Stimulated activated CD4-positive, alpha-beta T cell treated with anti-CD3 and anti-CD28 coated beads, Interleukin-15, amount 100 ng/mL, for 1 hour (primary cell): ENCODE results near the gene HDGF.

Source experiments
- DNase-seq, 2 donors: peaks; one replicate each; pipeline ENCODE4 v3.0.0-alpha.2; 2020; ENCODE audit warnings: low read depth in 1 of 2, low spot score in 1 of 2

The HDGF gene

GRCh38 chr1:156725683-156726280, 25.7 kb downstream of the HDGF start:
- peak; percentile 60 to 68 for DNase-seq

- no peak for DNase-seq
Measured at GRCh38 chr1:156721535-156721934, 29.9 kb downstream of the HDGF start.

DNA sequence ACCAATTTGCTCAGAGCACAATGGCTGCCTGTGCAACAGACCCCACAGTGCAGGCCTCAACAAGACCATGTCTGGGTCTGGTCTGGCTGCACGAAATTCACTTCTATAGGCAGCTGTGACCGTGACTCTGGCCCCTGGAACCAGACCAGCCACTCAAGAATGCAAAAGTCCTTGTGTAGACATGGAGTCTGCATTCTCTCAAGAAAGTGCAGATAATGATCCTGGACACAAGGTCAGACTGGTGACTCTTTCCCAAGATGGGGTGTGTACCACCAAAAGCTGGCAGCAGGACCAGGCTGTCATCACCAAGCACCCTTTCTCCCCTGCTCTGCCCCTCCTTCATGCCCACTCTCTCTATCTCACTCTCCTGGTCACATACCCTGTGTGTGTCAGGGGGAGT, 30.3 kb downstream of the HDGF start:
- no peak for DNase-seq

DNA sequence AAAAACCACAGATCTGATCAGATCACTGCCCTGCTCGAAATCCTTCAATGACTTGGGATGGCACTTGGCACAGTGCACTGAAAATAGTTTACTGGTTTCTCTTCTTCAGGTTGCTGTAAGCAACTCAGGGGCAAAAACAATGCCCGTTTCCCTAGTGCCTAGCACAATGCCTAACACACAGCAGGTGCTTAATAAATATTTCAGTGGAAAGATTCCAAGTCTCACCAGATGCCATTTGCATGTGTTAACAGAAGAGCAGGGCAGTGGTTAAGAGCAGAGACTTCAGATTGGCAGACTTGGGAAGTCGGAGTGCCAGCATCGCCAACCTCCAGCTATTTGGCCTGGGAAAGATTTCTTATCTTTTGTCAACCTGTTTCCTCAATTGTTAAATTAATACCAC, 34.1 kb downstream of the HDGF start:
- no peak for DNase-seq

DNA sequence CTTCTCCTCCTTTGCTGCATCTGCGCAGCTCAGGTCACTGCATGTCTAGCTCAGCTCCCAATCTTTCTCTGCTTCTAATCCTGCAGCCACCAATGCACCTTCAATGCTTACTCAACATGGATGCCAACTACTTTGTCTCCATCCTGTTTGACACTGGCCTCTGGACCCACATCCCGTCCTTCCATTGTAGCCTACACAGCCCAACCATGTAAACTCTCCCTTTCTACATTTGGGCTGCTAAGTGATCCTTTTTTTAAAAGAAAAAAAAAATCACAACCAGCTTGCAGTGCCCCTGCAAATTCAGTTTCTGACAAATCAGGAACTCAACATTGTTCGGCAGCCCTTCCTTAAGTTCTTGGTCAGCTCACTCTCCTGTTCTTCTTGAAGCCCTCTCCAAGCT, 36.6 kb downstream of the HDGF start:
- no peak for DNase-seq

DNA sequence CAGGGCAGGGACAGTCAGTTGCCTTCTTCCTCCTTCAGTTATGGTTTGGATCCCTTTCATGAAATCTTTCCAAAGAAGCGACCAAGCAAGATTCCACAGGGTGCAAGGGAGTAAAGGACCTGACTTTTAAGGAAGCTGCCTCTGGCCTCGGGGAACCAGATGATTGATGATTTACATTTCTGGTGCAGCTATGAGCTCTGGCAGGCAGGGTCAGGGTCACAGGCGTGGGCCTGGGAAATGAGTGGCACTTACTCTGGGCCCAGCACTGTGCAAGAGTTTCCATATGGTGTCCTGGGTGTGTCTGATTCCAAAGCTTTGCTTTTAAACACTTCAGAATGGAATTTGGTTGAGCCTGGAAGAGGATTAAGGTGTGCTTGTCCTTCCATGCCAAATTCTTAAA, 38.8 kb downstream of the HDGF start:
- no peak for DNase-seq

GRCh38 chr1:156711011-156711817, 40.3 kb downstream of the HDGF start:
- no peak for DNase-seq

GRCh38 chr1:156709757-156710489, 41.6 kb downstream of the HDGF start:
- DNase-seq, result no peak

- DNase-seq, result no peak
Measured at GRCh38 chr1:156709031-156709430, 42.4 kb downstream of the HDGF start.

DNA sequence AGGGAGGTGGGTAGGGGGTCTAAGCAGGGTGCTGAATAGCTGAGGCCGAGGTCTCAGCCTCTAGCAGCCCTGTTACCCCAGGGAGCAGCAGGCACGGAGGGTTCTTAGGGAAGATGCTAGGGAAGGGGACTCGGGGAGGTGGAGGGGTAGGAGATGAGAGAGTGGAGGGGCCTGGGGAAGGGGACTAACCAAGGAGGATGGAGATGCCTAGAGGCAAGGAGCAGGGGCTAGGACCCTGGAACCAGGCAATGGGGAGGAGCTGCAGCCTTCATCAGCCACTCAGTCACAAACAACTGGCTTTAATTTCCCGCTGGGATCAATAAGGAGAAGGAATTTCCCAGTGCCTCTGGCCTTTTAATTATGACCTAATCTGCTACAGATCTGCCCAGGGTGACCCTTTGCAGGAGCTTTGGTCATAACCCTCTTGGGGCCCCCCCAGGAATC, 43.2 kb downstream of the HDGF start:
- no peak for DNase-seq

GRCh38 chr1:156707417-156708217, 43.9 kb downstream of the HDGF start:
- no peak for DNase-seq

- DNase-seq, result no peak
Measured at GRCh38 chr1:156706657-156707416, 44.6 kb downstream of the HDGF start.

GRCh38 chr1:156705918-156706656, 45.4 kb downstream of the HDGF start:
- DNase-seq, result peak; percentile 42 to 64

- DNase-seq, result no peak
Measured at GRCh38 chr1:156705321-156705917, 46.1 kb downstream of the HDGF start, which contains the start of gene CRABP2. Gene CRABP2 (minus strand): TSS chr1:156705583. CDS start chr1:156705446, 137 bp downstream.

GRCh38 chr1:156704930-156705320, 46.5 kb downstream of the HDGF start:
- no peak for DNase-seq

GRCh38 chr1:156704166-156704711, 47.2 kb downstream of the HDGF start:
- no peak for DNase-seq

GRCh38 chr1:156703741-156704140, 47.7 kb downstream of the HDGF start:
- DNase-seq, result no peak

DNA sequence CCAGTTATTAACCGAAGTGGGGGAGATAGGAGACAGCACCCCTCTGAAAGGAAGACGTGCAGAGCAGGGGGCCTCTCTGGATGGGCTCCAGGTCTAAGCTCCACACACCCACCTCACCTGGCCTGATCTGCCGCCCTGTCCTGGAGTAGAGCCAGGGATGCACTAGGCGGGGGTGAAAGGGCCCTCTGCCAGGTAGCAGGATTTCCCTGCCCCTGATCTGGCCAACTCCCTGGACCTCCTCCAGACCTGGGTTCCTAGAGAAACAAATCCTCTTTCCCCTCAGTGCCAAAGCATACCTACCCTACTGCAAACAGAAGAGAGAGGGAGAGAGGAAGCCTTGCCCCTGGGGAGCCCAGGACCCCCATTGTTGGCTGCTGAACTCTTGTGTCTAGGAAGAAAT, 48.1 kb downstream of the HDGF start:
- no peak for DNase-seq
